ENCODE data around the gene VEPH1. TPM values are rescaled to one million over a fixed set of nuclear protein-coding genes. Genes with fewer than 3 reads are reported as not detected.
A peak's percentile ranks its signal among the peaks of the same experiment; 100 is the strongest.

Gene VEPH1
- total RNA-seq, 1 experiment from 2014 or later, result 0.32 TPM

GRCh38 chr3:157240408-157240807 lies 262.8 kb downstream of the VEPH1 start:
- POLR2A ChIA-PET (ENCODE audit: low non-redundant PET), result no interaction called here
- Histone ChIP-seq H3K4me3 (ENCODE audit: low read depth, low read length, poor library complexity, severe bottlenecking) (no peak overlapping the region), H3K36me3 (ENCODE audit: insufficient read depth, low read length, poor library complexity, severe bottlenecking) (no peaks in the 10 kb centered on the region), H3K27ac (ENCODE audit: low read depth, low read length, poor library complexity, severe bottlenecking) (no peak overlapping the region), H3K27me3 (replicated peaks; ENCODE audit: insufficient read depth, low read depth, low read length, poor library complexity) (no peaks in the 10 kb centered on the region), H3K9me3 (ENCODE audit: low read depth, low read length, poor library complexity, severe bottlenecking) (no peaks in the 10 kb centered on the region), H3K4me1 (ENCODE audit: insufficient read depth, low read length, poor library complexity, severe bottlenecking) (no peaks in the 10 kb centered on the region)
- TF ChIP-seq EZH2 (IDR thresholded peaks at IDR 0.05; ENCODE audit: borderline replicate concordance, low read depth, low read length, poor library complexity, severe bottlenecking) (no peak), CTCF (conservative IDR thresholded peaks at IDR 0.05; ENCODE audit: low read depth, low read length) (no peak)
- no peak for DNase-seq (ENCODE audit: low spot score)
- CTCF ChIA-PET, result no interaction called here
- no TSS peak for BruUV-seq (replicated peaks)
- intact Hi-C loops (cut with micrococcal nuclease; ENCODE audit: unreplicated experiment), result no loop called here

- Histone ChIP-seq H3K4me1 (ENCODE audit: insufficient read depth, low read length, poor library complexity, severe bottlenecking) (no peaks in the 10 kb centered on the region), H3K36me3 (ENCODE audit: insufficient read depth, low read length, poor library complexity, severe bottlenecking) (no peaks in the 10 kb centered on the region), H3K27me3 (replicated peaks; ENCODE audit: insufficient read depth, low read depth, low read length, poor library complexity) (no peaks in the 10 kb centered on the region), H3K9me3 (ENCODE audit: low read depth, low read length, poor library complexity, severe bottlenecking) (no peaks in the 10 kb centered on the region), H3K27ac (ENCODE audit: low read depth, low read length, poor library complexity, severe bottlenecking) (no peak overlapping the region), H3K4me3 (ENCODE audit: low read depth, low read length, poor library complexity, severe bottlenecking) (no peak overlapping the region)
- TF ChIP-seq CTCF (conservative IDR thresholded peaks at IDR 0.05; ENCODE audit: low read depth, low read length) (peak; percentile 93), EZH2 (IDR thresholded peaks at IDR 0.05; ENCODE audit: borderline replicate concordance, low read depth, low read length, poor library complexity, severe bottlenecking) (no peak)
- ChIA-PET CTCF (no interaction called here), POLR2A (ENCODE audit: low non-redundant PET) (no interaction called here)
- no TSS peak for BruUV-seq (replicated peaks)
- intact Hi-C loops (cut with micrococcal nuclease; ENCODE audit: unreplicated experiment), result no loop called here
- peak; percentile 79 for DNase-seq (ENCODE audit: low spot score)
These were observed 264.0 kb downstream of the VEPH1 start for GRCh38 chr3:157239082-157239704.

- CTCF ChIA-PET, result no interaction called here
- H3K9me3 ChIP-seq (ENCODE audit: low read depth, low read length, poor library complexity, severe bottlenecking), result no peaks in the 10 kb centered on the region
- DNase-seq (ENCODE audit: low spot score), result no peak
- no peaks in the 10 kb centered on the region for H3K4me1 ChIP-seq (ENCODE audit: insufficient read depth, low read length, poor library complexity, severe bottlenecking)
- no peak for TF ChIP-seq CTCF (conservative IDR thresholded peaks at IDR 0.05; ENCODE audit: low read depth, low read length)
- no peak for TF ChIP-seq EZH2 (IDR thresholded peaks at IDR 0.05; ENCODE audit: borderline replicate concordance, low read depth, low read length, poor library complexity, severe bottlenecking)
- POLR2A ChIA-PET (ENCODE audit: low non-redundant PET), result no interaction called here
- H3K4me3 ChIP-seq (ENCODE audit: low read depth, low read length, poor library complexity, severe bottlenecking), result no peak overlapping the region
- no peak overlapping the region for H3K27ac ChIP-seq (ENCODE audit: low read depth, low read length, poor library complexity, severe bottlenecking)
- H3K36me3 ChIP-seq (ENCODE audit: insufficient read depth, low read length, poor library complexity, severe bottlenecking), result no peaks in the 10 kb centered on the region
- intact Hi-C loops (cut with micrococcal nuclease; ENCODE audit: unreplicated experiment), result no loop called here
- no peaks in the 10 kb centered on the region for H3K27me3 ChIP-seq (replicated peaks; ENCODE audit: insufficient read depth, low read depth, low read length, poor library complexity)
- no TSS peak for BruUV-seq (replicated peaks)
These were observed 264.8 kb downstream of the VEPH1 start for GRCh38 chr3:157238457-157238856.

Data from A673 (cell line).